CD14-positive monocyte (primary cell): ENCODE data around the gene FLT1. TPM values are rescaled to one million over a fixed set of nuclear protein-coding genes. Genes with fewer than 3 reads are reported as not detected.
A peak's percentile ranks its signal among the peaks of the same experiment; 100 is the strongest.

Experiments used
- DNase-seq, 3 donors: peaks; one replicate each; pipeline ENCODE4 v3.0.0-alpha.2; 2011 to 2022
- H2AFZ ChIP-seq: 2 replicates; pipeline ENCODE4 v1.6.0; 2012; ENCODE audit warnings: mild to moderate bottlenecking, low read depth, low read length, inconsistent platforms; ENCODE audit not compliant: insufficient read depth, poor library complexity, severe bottlenecking
- H3K27ac ChIP-seq, 2 donors: 1 replicate in 1 of 2; 2 replicates in 1 of 2; pipeline ENCODE4 v1.5.1; 2012 to 2013; ENCODE audit warnings: low read length in 2 of 2, control low read depth in 1 of 2, inconsistent platforms in 1 of 2, low read depth in 1 of 2, mild to moderate bottlenecking in 1 of 2
- H3K27me3 ChIP-seq, 2 donors: one replicate each; pipeline versions ENCODE4 v1.6.0 to v1.6.1; 2011 to 2013; ENCODE audit warnings: low read length in 2 of 2; ENCODE audit not compliant: control insufficient read depth in 2 of 2, insufficient read depth in 2 of 2
- H3K36me3 ChIP-seq, 2 donors: replicated peaks in 1 of 2; 1 replicate in 1 of 2; 2 replicates in 1 of 2; pipeline versions ENCODE4 v1.5.1 to v1.6.1; 2012 to 2013; ENCODE audit warnings: low read length in 2 of 2, control low read depth in 1 of 2, inconsistent platforms in 1 of 2, mild to moderate bottlenecking in 1 of 2; ENCODE audit not compliant: insufficient read depth in 2 of 2, control insufficient read depth in 1 of 2
- H3K4me1 ChIP-seq, 2 donors: 1 replicate in 1 of 2; 2 replicates in 1 of 2; pipeline versions ENCODE4 v1.5.1 to v1.6.1; 2012 to 2013; ENCODE audit warnings: low read length in 2 of 2, control low read depth in 1 of 2, inconsistent platforms in 1 of 2, mild to moderate bottlenecking in 1 of 2, moderate library complexity in 1 of 2; ENCODE audit not compliant: insufficient read depth in 2 of 2, control insufficient read depth in 1 of 2
- H3K4me2 ChIP-seq: replicated peaks from 2 replicates; pipeline ENCODE3; 2012; ENCODE audit warnings: low read length, moderate library complexity, mild to moderate bottlenecking; ENCODE audit not compliant: poor library complexity, severe bottlenecking; ENCODE audit errors: extremely low read depth
- H3K4me3 ChIP-seq, 3 experiments: fragments of 200-600 bp in 1 of 3; sonication (generic) in 1 of 3; replicated peaks in 1 of 3; 1 replicate in 2 of 3; 2 replicates in 1 of 3; pipeline ENCODE4 v1.5.1; 2011 to 2013; ENCODE audit warnings: low read length in 3 of 3, mild to moderate bottlenecking in 3 of 3, control low read depth in 2 of 3, low read depth in 2 of 3, inconsistent platforms in 1 of 3, moderate library complexity in 1 of 3
- H3K79me2 ChIP-seq: 2 replicates; pipeline ENCODE4 v1.6.0; 2012; ENCODE audit warnings: mild to moderate bottlenecking, control low read depth, inconsistent platforms, low read length, moderate library complexity; ENCODE audit not compliant: insufficient read depth
- H3K9ac ChIP-seq: 2 replicates; pipeline ENCODE4 v1.6.0; 2017; ENCODE audit warnings: low read length, mild to moderate bottlenecking; ENCODE audit not compliant: insufficient read depth, poor library complexity, severe bottlenecking
- H3K9me3 ChIP-seq, 2 donors: replicated peaks in 1 of 2; 1 replicate in 1 of 2; 2 replicates in 1 of 2; pipeline versions ENCODE4 v1.5.1 to v1.6.1; 2012 to 2013; ENCODE audit warnings: low read length in 2 of 2, control low read depth in 1 of 2; ENCODE audit not compliant: control insufficient read depth in 1 of 2, insufficient read depth in 1 of 2
- H4K20me1 ChIP-seq: 2 replicates; pipeline ENCODE4 v1.6.0; 2012; ENCODE audit warnings: mild to moderate bottlenecking, low read length, control low read depth, moderate library complexity; ENCODE audit not compliant: insufficient read depth
- H3K27ac Mint-ChIP-seq, 7 donors: one replicate each; pipeline ENCODE4 v1.8.0; 2020; ENCODE audit warnings: mild to moderate bottlenecking in 7 of 7, mixed read lengths in 7 of 7, moderate library complexity in 6 of 7, inconsistent platforms in 2 of 7
- H3K27me3 Mint-ChIP-seq, 3 donors: one replicate each; pipeline ENCODE4 v1.8.0; 2021 to 2022; ENCODE audit warnings: low read depth in 3 of 3, mild to moderate bottlenecking in 3 of 3, mixed read lengths in 3 of 3, moderate library complexity in 3 of 3, inconsistent platforms in 1 of 3
- H3K36me3 Mint-ChIP-seq, 2 donors: one replicate each; pipeline ENCODE4 v1.8.0; 2020; ENCODE audit warnings: mixed read lengths in 2 of 2, inconsistent platforms in 1 of 2, mild to moderate bottlenecking in 1 of 2
- H3K4me1 Mint-ChIP-seq: one replicate; pipeline ENCODE4 v1.8.0; 2020; ENCODE audit warnings: mild to moderate bottlenecking, mixed read lengths
- H3K4me3 Mint-ChIP-seq, 2 donors: one replicate each; pipeline ENCODE4 v1.8.0; 2020; ENCODE audit warnings: mild to moderate bottlenecking in 2 of 2, mixed read lengths in 2 of 2, moderate library complexity in 1 of 2
- H3K9me3 Mint-ChIP-seq, 7 donors: one replicate each; pipeline ENCODE4 v1.8.0; 2020 to 2022; ENCODE audit warnings: mixed read lengths in 7 of 7, mild to moderate bottlenecking in 6 of 7, moderate library complexity in 6 of 7, inconsistent platforms in 2 of 7
- CTCF ChIP-seq: fragments of 200-600 bp; IDR thresholded peaks from one replicate; pipeline ENCODE4 v1.8.0; 2022; ENCODE audit warnings: antibody characterized with exemption, mild to moderate bottlenecking
- WGBS: methylation state at CpG from one replicate; pipeline ENCODE4 v1.1.5; 2013; ENCODE audit warnings: missing lambda C conversion rate; ENCODE audit not compliant: insufficient coverage; 5-methylcytosine and 5-hydroxymethylcytosine counted together
- intact Hi-C, 2 donors: fragments of 100-400 bp; cut with micrococcal nuclease; formaldehyde crosslinking; loops; one replicate each; pipeline versions ENCODE4 v1.15.0 to v1.15.1; 2023
- polyA plus RNA-seq, 3 donors: library from polyadenylated mRNA; depleted of rRNA in 1 of 3; unstranded in 2 of 3; stranded (reverse) in 1 of 3; fragments of 300-500 nt in 2 of 3; fragments of >200 nt in 1 of 3; fragmentation: Illumina TruSeq in 2 of 3; gene quantifications; 1 replicate in 2 of 3; 2 replicates in 1 of 3; pipeline ENCODE4 v1.2.3, GENCODE V29; 2012 to 2021

Gene FLT1
- polyA plus RNA-seq, 3 donors = 0.28 TPM; not detected in 2

- no peaks in the 10 kb centered on the region for H3K36me3 Mint-ChIP-seq
- H3K9me3 ChIP-seq = no peaks in the 10 kb centered on the region
- peaks cover 8 to 16% (median 12%) of the 10 kb centered on the region in 3 donors for H3K27me3 Mint-ChIP-seq
- H3K4me2 ChIP-seq = peak overlapping the region; percentile 37
- H3K4me3 ChIP-seq = peak overlapping the region in 1 of 3 experiments; percentile 24
- H3K27me3 ChIP-seq = peaks cover 0 to 11% of the 10 kb centered on the region in 2 donors
- H3K9me3 Mint-ChIP-seq = no peaks in the 10 kb centered on the region
- H4K20me1 ChIP-seq = no peaks in the 10 kb centered on the region
- no peak overlapping the region for H3K9ac ChIP-seq
- peak; percentile 73 to 91 (median 91) for DNase-seq
- H3K4me3 Mint-ChIP-seq = peak overlapping the region in 1 of 2 donors; percentile 55
- TF ChIP-seq CTCF = no peak
- no peak overlapping the region for H2AFZ ChIP-seq
- no peaks in the 10 kb centered on the region for H3K79me2 ChIP-seq
- peaks cover 16 to 28% of the 10 kb centered on the region in 2 donors for H3K4me1 ChIP-seq
- intact Hi-C loops = loop anchor here in 1 of 2 donors (10.0 kb wide), 1 partner anchor 63 kb away; no protein-coding TSS in a partner anchor
- H3K36me3 ChIP-seq = no peaks in the 10 kb centered on the region
- peak overlapping the region; percentile 24 to 81 (median 72) for H3K27ac Mint-ChIP-seq
- peak overlapping the region in 1 of 2 donors; percentile 50 for H3K27ac ChIP-seq
- H3K4me1 Mint-ChIP-seq = peaks cover 22% of the 10 kb centered on the region
- 0% methylated on average over 2 of the region's 7 CpGs for WGBS
Measured at GRCh38 chr13:28401303-28402056, 93.4 kb downstream of the FLT1 start.

- H3K4me1 Mint-ChIP-seq = peaks cover 22% of the 10 kb centered on the region
- no peak overlapping the region for H3K4me2 ChIP-seq
- H3K27ac Mint-ChIP-seq = no peak overlapping the region
- H3K9me3 ChIP-seq = no peaks in the 10 kb centered on the region
- no peaks in the 10 kb centered on the region for H3K36me3 ChIP-seq
- H3K4me1 ChIP-seq = peaks cover 14 to 17% of the 10 kb centered on the region in 2 donors
- peaks cover 3 to 14% of the 10 kb centered on the region in 2 donors for H3K27me3 ChIP-seq
- no peaks in the 10 kb centered on the region for H4K20me1 ChIP-seq
- H3K27me3 Mint-ChIP-seq = peaks cover 18 to 27% (median 21%) of the 10 kb centered on the region in 3 donors
- TF ChIP-seq CTCF = no peak
- no peak for DNase-seq
- no peak overlapping the region for H3K4me3 ChIP-seq
- H3K9ac ChIP-seq = no peak overlapping the region
- 87% methylated on average over 2 of the region's 2 CpGs for WGBS
- intact Hi-C loops = loop anchor here in 1 of 2 donors (10.0 kb wide), 2 partner anchors 129 to 239 kb away; no protein-coding TSS in a partner anchor
- H3K9me3 Mint-ChIP-seq = peaks cover 0 to 3% (median 0%) of the 10 kb centered on the region in 7 donors
- no peak overlapping the region for H3K27ac ChIP-seq
- peaks cover 0 to 1% of the 10 kb centered on the region in 2 donors for H3K36me3 Mint-ChIP-seq
- no peaks in the 10 kb centered on the region for H3K79me2 ChIP-seq
- no peak overlapping the region for H3K4me3 Mint-ChIP-seq
- no peak overlapping the region for H2AFZ ChIP-seq
Measured at GRCh38 chr13:28396053-28396452, 98.9 kb downstream of the FLT1 start.
